ENCODE data around the gene RSPH1.

DNA sequence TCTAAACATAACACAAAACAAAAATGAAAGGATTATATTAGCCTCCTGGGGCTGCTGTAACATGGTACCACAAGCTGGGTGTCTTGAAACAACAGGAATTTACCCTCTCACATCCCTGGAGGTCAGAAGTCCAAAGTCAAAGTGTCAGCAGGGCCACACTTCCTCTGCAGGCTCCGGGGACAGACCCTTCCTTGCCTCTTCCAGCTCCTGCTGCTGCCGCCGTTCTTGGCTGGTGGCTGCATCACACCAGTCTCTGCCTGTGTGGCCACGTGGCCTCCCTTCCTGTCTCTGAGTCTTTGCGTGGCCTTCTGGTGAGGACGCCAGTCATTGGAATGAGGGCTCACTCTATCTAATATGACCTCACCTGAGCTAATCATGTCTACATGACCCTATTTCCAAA lies 25.8 kb upstream of the RSPH1 start:
- TF ChIP-seq, protein P1, sequence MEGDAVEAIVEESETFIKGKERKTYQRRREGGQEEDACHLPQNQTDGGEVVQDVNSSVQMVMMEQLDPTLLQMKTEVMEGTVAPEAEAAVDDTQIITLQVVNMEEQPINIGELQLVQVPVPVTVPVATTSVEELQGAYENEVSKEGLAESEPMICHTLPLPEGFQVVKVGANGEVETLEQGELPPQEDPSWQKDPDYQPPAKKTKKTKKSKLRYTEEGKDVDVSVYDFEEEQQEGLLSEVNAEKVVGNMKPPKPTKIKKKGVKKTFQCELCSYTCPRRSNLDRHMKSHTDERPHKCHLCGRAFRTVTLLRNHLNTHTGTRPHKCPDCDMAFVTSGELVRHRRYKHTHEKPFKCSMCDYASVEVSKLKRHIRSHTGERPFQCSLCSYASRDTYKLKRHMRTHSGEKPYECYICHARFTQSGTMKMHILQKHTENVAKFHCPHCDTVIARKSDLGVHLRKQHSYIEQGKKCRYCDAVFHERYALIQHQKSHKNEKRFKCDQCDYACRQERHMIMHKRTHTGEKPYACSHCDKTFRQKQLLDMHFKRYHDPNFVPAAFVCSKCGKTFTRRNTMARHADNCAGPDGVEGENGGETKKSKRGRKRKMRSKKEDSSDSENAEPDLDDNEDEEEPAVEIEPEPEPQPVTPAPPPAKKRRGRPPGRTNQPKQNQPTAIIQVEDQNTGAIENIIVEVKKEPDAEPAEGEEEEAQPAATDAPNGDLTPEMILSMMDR (IDR thresholded peaks at IDR 0.05): no peak
- no peak for TF ChIP-seq POLR2AphosphoS5 (IDR thresholded peaks at IDR 0.05)
- no peak for TF ChIP-seq POLR2A (IDR thresholded peaks at IDR 0.05; ENCODE audit: low read depth)
- TF ChIP-seq EP300 (IDR thresholded peaks at IDR 0.05): no peak
